ENCODE measurements around the gene COG8. TPM values are rescaled to one million over a fixed set of nuclear protein-coding genes. Genes with fewer than 3 reads are reported as not detected.

Gene COG8
- total RNA-seq, 4 donors from 2014 or later, result 24.0 to 36.0 (median 30.1) TPM

DNA sequence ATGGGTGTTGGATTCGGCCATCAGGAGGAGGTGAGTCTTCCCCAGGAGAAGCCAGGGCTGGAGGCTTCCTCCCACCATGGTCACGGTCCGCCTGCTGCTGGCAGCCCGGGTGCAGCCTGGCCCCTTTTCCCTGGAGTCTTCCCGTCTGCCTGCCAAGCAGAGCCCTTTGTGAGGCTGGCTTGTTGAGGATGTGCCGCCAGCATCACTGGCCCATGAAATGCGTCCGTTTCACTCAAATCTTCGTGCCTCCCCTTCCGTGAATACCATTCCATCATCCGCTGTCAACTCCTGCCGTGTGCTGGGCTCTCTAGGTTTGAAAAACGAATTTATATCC lies 18.7 kb downstream of the COG8 start:
- H3K9me3 ChIP-seq, result no peaks in the 10 kb centered on the region
- H3K4me1 ChIP-seq, result peaks cover 0 to 19% (median 3%) of the 10 kb centered on the region in 3 donors
- no peak for DNase-seq
- no peaks in the 10 kb centered on the region for H3K27me3 ChIP-seq
- TF ChIP-seq, protein P1, sequence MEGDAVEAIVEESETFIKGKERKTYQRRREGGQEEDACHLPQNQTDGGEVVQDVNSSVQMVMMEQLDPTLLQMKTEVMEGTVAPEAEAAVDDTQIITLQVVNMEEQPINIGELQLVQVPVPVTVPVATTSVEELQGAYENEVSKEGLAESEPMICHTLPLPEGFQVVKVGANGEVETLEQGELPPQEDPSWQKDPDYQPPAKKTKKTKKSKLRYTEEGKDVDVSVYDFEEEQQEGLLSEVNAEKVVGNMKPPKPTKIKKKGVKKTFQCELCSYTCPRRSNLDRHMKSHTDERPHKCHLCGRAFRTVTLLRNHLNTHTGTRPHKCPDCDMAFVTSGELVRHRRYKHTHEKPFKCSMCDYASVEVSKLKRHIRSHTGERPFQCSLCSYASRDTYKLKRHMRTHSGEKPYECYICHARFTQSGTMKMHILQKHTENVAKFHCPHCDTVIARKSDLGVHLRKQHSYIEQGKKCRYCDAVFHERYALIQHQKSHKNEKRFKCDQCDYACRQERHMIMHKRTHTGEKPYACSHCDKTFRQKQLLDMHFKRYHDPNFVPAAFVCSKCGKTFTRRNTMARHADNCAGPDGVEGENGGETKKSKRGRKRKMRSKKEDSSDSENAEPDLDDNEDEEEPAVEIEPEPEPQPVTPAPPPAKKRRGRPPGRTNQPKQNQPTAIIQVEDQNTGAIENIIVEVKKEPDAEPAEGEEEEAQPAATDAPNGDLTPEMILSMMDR (IDR thresholded peaks at IDR 0.05), result no peak
- no peak for TF ChIP-seq POLR2A (IDR thresholded peaks at IDR 0.05)
- peaks cover 60 to 100% (median 82%) of the 10 kb centered on the region in 3 donors for H3K36me3 ChIP-seq
- no peak overlapping the region for H3K4me3 ChIP-seq
- intact Hi-C loops (cut with DNase I), result no loop called here
- WGBS, 2 donors, result 87% methylated on average over 12 to 13 of the region's 13 CpGs
- H3K27ac ChIP-seq, result no peak overlapping the region

DNA sequence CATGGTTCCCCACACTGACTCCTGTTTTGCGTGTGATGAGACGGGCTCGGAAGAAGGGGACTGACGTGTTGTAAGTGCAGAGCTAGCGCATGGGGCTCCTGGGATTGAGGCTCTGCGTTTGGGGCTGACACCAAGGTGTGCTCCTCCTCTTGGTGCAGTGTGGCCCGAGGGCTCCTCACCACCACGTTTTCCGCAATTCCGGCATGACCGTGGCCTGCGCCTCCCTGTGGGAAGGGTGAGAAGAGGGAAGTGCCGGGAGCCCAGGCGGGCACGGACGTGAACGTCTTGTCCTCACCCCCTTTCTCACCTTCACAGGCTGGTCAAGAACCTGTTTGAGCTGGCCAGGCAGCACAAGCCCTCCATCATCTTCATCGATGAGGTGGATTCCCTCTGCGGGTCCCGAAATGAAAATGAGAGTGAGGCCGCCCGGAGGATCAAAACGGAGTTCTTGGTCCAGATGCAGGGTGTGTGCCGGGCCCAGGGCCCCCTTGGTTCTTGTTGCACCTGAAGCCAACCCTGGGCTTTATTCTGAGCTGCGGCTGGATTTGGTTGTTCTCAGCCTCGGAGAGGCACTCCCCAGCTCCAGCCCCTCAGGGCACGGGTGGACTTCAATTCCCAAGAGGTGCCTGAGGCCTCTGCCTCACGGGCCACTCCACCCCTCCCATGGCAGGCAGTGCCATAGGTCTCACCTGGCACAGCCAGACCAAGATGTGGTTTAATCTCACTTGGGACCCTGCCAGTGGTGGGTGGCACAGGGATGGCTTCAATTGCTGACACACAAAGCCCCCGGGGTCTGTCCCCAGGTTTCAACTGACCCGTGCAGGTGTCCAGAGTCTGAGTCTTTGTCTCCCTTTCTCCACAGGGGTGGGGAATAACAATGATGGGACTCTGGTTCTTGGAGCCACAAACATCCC lies 19.3 kb downstream of the COG8 start:
- Histone ChIP-seq H3K27ac (no peak overlapping the region), H3K4me3 (no peak overlapping the region), H3K4me1 (peaks cover 0 to 19% (median 8%) of the 10 kb centered on the region in 3 donors), H3K9me3 (no peaks in the 10 kb centered on the region), H3K36me3 (peaks cover 65 to 100% (median 82%) of the 10 kb centered on the region in 3 donors), H3K27me3 (no peaks in the 10 kb centered on the region)
- intact Hi-C loops (cut with DNase I), result no loop called here
- no peak for DNase-seq
- 84 to 89% methylated on average over 7 to 18 of the region's 30 CpGs for WGBS, 2 donors
- no peak for TF ChIP-seq POLR2A (IDR thresholded peaks at IDR 0.05)
- TF ChIP-seq, protein P1 (IDR thresholded peaks at IDR 0.05), result no peak

DNA sequence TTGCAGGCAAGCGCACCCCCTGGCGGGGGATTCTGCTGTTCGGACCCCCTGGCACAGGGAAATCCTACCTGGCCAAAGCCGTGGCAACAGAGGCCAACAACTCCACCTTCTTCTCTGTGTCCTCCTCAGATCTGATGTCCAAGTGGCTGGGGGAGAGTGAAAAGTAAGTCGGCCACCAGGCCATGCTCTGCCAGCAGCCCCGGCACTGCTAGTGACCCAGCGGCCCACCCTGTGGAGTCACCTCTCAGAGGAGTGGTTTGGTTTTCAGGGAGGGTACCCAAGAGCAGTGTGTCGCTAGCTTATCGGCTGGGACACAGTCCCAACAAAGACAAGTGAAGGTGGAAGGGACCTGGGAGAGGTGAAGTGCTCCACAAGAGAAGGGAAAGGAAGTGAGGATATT lies 20.0 kb downstream of the COG8 start:
- Histone ChIP-seq H3K9me3 (no peaks in the 10 kb centered on the region), H3K27me3 (no peaks in the 10 kb centered on the region), H3K27ac (no peak overlapping the region), H3K4me3 (no peak overlapping the region), H3K4me1 (peaks cover 0 to 18% (median 8%) of the 10 kb centered on the region in 3 donors), H3K36me3 (peaks cover 71 to 100% (median 80%) of the 10 kb centered on the region in 3 donors)
- DNase-seq, result no peak
- 90% methylated on average over 5 of the region's 9 CpGs; no CpG with 5 or more reads in 1 of the 2 donors for WGBS, 2 donors
- intact Hi-C loops (cut with DNase I), result no loop called here
- TF ChIP-seq, protein P1 (IDR thresholded peaks at IDR 0.05), result no peak
- TF ChIP-seq POLR2A (IDR thresholded peaks at IDR 0.05), result no peak

DNA sequence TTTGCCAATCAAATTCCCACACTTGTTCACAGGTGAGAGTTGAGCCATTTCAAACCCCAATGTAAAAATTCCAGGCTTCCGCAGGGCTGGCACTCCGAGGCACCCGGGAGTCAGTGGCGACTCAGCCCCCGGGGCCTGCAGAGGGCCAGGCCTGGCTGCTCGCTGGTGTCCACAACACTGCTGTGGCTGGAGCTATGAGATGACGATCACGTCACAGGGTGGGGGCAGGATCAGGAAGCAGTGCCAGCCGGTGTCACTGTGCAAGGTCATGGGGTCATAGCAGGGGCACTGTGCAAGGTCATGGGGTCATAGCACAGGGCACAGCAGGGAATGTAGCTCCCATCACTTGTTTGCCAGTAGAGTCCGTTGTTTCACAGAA lies 20.5 kb downstream of the COG8 start:
- no peak for DNase-seq
- no peak overlapping the region for H3K27ac ChIP-seq
- no peaks in the 10 kb centered on the region for H3K9me3 ChIP-seq
- peaks cover 72 to 100% (median 75%) of the 10 kb centered on the region in 3 donors for H3K36me3 ChIP-seq
- no peaks in the 10 kb centered on the region for H3K27me3 ChIP-seq
- peaks cover 0 to 18% (median 5%) of the 10 kb centered on the region in 3 donors for H3K4me1 ChIP-seq
- no peak overlapping the region for H3K4me3 ChIP-seq
- WGBS, 2 donors, result 67 to 79% methylated on average over 2 to 7 of the region's 10 CpGs
- intact Hi-C loops (cut with DNase I), result no loop called here
- TF ChIP-seq, protein P1 (IDR thresholded peaks at IDR 0.05), result no peak
- TF ChIP-seq POLR2A (IDR thresholded peaks at IDR 0.05), result no peak

DNA sequence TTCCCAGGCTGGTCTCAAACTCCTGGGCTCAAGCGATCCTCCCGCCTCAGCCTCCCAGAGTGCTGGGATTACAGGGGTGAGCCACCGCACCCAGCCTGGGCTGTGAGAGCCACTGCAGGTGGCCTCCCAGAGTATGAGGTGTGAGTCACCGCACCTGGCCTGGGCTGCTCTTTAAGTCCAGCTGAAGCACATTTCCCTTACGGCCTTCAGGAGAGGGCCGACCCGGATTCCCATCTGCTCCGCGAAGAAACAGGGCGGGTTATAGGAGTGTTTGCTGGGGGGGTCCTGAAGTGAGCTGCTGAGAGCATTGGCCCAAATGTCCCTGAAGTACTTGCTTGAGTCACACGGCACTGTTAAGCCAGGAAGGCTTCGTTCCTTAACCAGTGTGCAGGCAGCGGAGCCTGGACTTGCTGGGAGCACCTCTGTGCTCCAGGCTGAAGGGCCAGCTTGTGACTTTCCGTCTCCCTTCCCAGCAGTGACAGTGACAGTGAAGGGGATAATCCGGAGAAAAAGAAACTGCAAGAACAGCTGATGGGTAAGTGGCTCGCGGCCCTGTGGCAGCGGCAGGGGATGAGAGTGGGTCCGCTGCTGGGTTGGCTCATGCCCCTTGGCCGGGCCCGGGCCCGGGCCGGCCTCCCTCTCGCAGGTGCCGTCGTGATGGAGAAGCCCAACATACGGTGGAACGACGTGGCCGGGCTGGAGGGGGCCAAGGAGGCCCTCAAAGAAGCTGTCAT lies 21.0 kb downstream of the COG8 start:
- peaks cover 71 to 99% (median 72%) of the 10 kb centered on the region in 3 donors for H3K36me3 ChIP-seq

More for the DNA sequence above, 21.0 kb downstream of the COG8 start:
- intact Hi-C loops (cut with DNase I), result no loop called here
- Histone ChIP-seq H3K4me1 (peaks cover 0 to 22% (median 5%) of the 10 kb centered on the region in 3 donors), H3K4me3 (no peak overlapping the region), H3K27me3 (no peaks in the 10 kb centered on the region), H3K27ac (no peak overlapping the region), H3K9me3 (no peaks in the 10 kb centered on the region)
- no peak for DNase-seq
- WGBS, 2 donors, result 87 to 93% methylated on average over 9 to 18 of the region's 30 CpGs
- TF ChIP-seq, protein P1 (IDR thresholded peaks at IDR 0.05), result no peak
- no peak for TF ChIP-seq POLR2A (IDR thresholded peaks at IDR 0.05)
